K562 (cell line): ENCODE measurements around the gene CSNK1A1L. TPM values are rescaled to one million over a fixed set of nuclear protein-coding genes. Genes with fewer than 3 reads are reported as not detected.

Experiments
- ATAC-seq: fragments of 200-7000 bp; cut with Tn5 transposase; 3 replicates; pipeline ENCODE4 v1.9.1; 2020; ENCODE audit warnings: moderate library complexity
- BruUV-seq: library from RNA; stranded (reverse); fragments of 400-500 nt; replicated peaks from 2 replicates; lab custom pipeline; 2021; lab: Mats Ljungman, UMichigan
- CTCF ChIA-PET: fragments of 300-600 bp; formaldehyde crosslinking; extraction: SDS; loops from one replicate; lab custom pipeline; 2021; ENCODE audit warnings: low intra/inter-chr PET ratio; lab: Yijun Ruan, JAX
- POLR2A ChIA-PET: fragments of 300-600, 350-650 bp; sonication (Branson Sonifier 250); formaldehyde crosslinking; extraction: SDS; loops from one replicate; lab custom pipeline; 2021; ENCODE audit warnings: antibody characterized with exemption, inconsistent platforms; lab: Yijun Ruan, JAX
- DNase-seq, 4 experiments: peaks; one replicate each; pipeline versions ENCODE4 v3.0.0 to v3.0.0-alpha.2; 2011 to 2018; ENCODE audit warnings: low spot score in 3 of 4, mixed read lengths in 3 of 4; ENCODE audit errors: extremely low read depth in 1 of 4
- FAIRE-seq: peaks from 2 replicates; lab custom pipeline; 2011; peaks lifted over from hg19 to GRCh38; lab: Jason Lieb, UNC
- H2AFZ ChIP-seq: 2 replicates; pipeline ENCODE4 v1.6.0; 2011; ENCODE audit warnings: low read depth, low read length, control low read depth, inconsistent platforms
- H3K27ac ChIP-seq: fragments of 200-600 bp; 3 replicates; pipeline ENCODE4 v1.8.0; 2011; ENCODE audit warnings: low read depth, mild to moderate bottlenecking, control low read depth, inconsistent platforms, low read length, moderate library complexity, mixed read lengths; ENCODE audit errors: extremely low read depth
- H3K27me3 ChIP-seq, 2 experiments: fragments of 300-600 bp in 1 of 2; 2 replicates in 1 of 2; 3 replicates in 1 of 2; pipeline versions ENCODE4 v1.6.0 to v1.8.0; 2011; ENCODE audit warnings: inconsistent platforms in 2 of 2, low read length in 2 of 2, mild to moderate bottlenecking in 1 of 2, mixed read lengths in 1 of 2, moderate library complexity in 1 of 2; ENCODE audit not compliant: control insufficient read depth in 2 of 2, insufficient read depth in 2 of 2
- H3K36me3 ChIP-seq: fragments of 300-600 bp; 3 replicates; pipeline ENCODE4 v1.8.0; 2011; ENCODE audit warnings: mild to moderate bottlenecking, low read length, inconsistent platforms; ENCODE audit not compliant: control insufficient read depth, insufficient read depth
- H3K4me1 ChIP-seq, 2 experiments: fragments of 200-600 bp in 1 of 2; replicated peaks in 1 of 2; 2 replicates in 1 of 2; 3 replicates in 1 of 2; pipeline versions ENCODE4 v1.5.1 to v1.8.0; 2011; ENCODE audit warnings: inconsistent platforms in 2 of 2, low read length in 2 of 2, mild to moderate bottlenecking in 1 of 2, mixed read lengths in 1 of 2, moderate library complexity in 1 of 2; ENCODE audit not compliant: control insufficient read depth in 2 of 2, insufficient read depth in 2 of 2
- H3K4me2 ChIP-seq: 2 replicates; pipeline ENCODE4 v1.6.1; 2011; ENCODE audit warnings: low read length, control low read depth, inconsistent platforms, mixed read lengths; ENCODE audit not compliant: insufficient read depth
- H3K4me3 ChIP-seq: fragments of 200-600 bp; sonication (generic), shearing (Covaris generic); 2 replicates; pipeline ENCODE4 v1.5.1; 2016; ENCODE audit warnings: control low read depth, inconsistent platforms
- H3K79me2 ChIP-seq: fragments of 200-600 bp; 3 replicates; pipeline ENCODE4 v1.8.0; 2011; ENCODE audit warnings: low read length, inconsistent platforms; ENCODE audit not compliant: control insufficient read depth, insufficient read depth
- H3K9ac ChIP-seq, 2 experiments: 2 replicates each; pipeline versions ENCODE4 v1.6.0 to v1.6.1; 2011; ENCODE audit warnings: low read depth in 2 of 2, low read length in 2 of 2, control low read depth in 1 of 2, inconsistent platforms in 1 of 2, mild to moderate bottlenecking in 1 of 2, mixed read lengths in 1 of 2; ENCODE audit not compliant: insufficient read depth in 1 of 2
- H3K9me1 ChIP-seq: one replicate; pipeline ENCODE4 v1.6.0; 2011; ENCODE audit warnings: inconsistent platforms, mild to moderate bottlenecking, low read length, moderate library complexity; ENCODE audit not compliant: control insufficient read depth, insufficient read depth
- H3K9me3 ChIP-seq: replicated peaks from 2 replicates; pipeline ENCODE4 v1.5.1; 2011; ENCODE audit warnings: low read depth, low read length, inconsistent platforms; ENCODE audit not compliant: control insufficient read depth, insufficient read depth
- H4K20me1 ChIP-seq: replicated peaks from 2 replicates; pipeline ENCODE4 v1.6.1; 2011; ENCODE audit warnings: low read length, inconsistent platforms, mixed read lengths; ENCODE audit not compliant: control insufficient read depth, insufficient read depth
- EP400 ChIP-seq: fragments of 450-650 bp; IDR thresholded peaks from 2 replicates; pipeline ENCODE4 v1.6.1; 2017; ENCODE audit warnings: antibody characterized with exemption, mild to moderate bottlenecking, moderate library complexity
- ETV1 ChIP-seq: fragments of 450-650 bp; conservative IDR thresholded peaks from 2 replicates; pipeline ENCODE4 v1.6.1; 2016; ENCODE audit warnings: missing genetic modification characterization, control low read depth, low read depth, missing compliant biosample characterization
- GABPA ChIP-seq: fragments of 200-800 bp; sonication (Bioruptor generic); conservative IDR thresholded peaks from 2 replicates; pipeline ENCODE4 v1.6.1; 2016; ENCODE audit warnings: low read depth, missing genetic modification characterization, missing compliant biosample characterization
- HCFC1 ChIP-seq: IDR thresholded peaks from 2 replicates; pipeline ENCODE4 v1.6.1; 2012; ENCODE audit warnings: low read depth, low read length, improper control_type of control experiment
- HDAC2 ChIP-seq: fragments of 450-650 bp; IDR thresholded peaks from 2 replicates; pipeline ENCODE4 v1.6.1; 2016; ENCODE audit warnings: mild to moderate bottlenecking
- MTF1 ChIP-seq: fragments of 250-450 bp; sonication (Bioruptor Pico); IDR thresholded peaks from 2 replicates; pipeline ENCODE4 v1.9.0; 2021; ENCODE audit warnings: moderate library complexity, mild to moderate bottlenecking, inconsistent platforms, borderline replicate concordance
- NELFE ChIP-seq: IDR thresholded peaks from 2 replicates; pipeline ENCODE4 v1.6.1; 2011; ENCODE audit warnings: mild to moderate bottlenecking; ENCODE audit not compliant: insufficient read depth, insufficient read length
- NR2C1 ChIP-seq, 2 experiments: fragments of 450-650 bp; IDR thresholded peaks; 2 replicates each; pipeline ENCODE4 v1.6.1; 2017; ENCODE audit warnings: mild to moderate bottlenecking in 2 of 2, antibody characterized with exemption in 1 of 2, inconsistent platforms in 1 of 2, missing compliant biosample characterization in 1 of 2, missing genetic modification characterization in 1 of 2
- POLR2AphosphoS5 ChIP-seq: IDR thresholded peaks from 2 replicates; pipeline ENCODE4 v1.6.1; 2011; ENCODE audit warnings: mild to moderate bottlenecking, low read depth, low read length, moderate library complexity; ENCODE audit not compliant: control insufficient read depth, insufficient read depth
- POLR2B ChIP-seq: fragments of 450-650 bp; IDR thresholded peaks from 2 replicates; pipeline ENCODE4 v1.6.1; 2018; ENCODE audit warnings: low read depth; ENCODE audit not compliant: partially characterized antibody
- TSC22D4 ChIP-seq: fragments of 450-650 bp; IDR thresholded peaks from 2 replicates; pipeline ENCODE4 v1.6.1; 2016; ENCODE audit warnings: missing genetic modification characterization, missing biosample characterization, control low read depth
- ZBTB17 ChIP-seq: fragments of 450-650 bp; formaldehyde crosslinking; IDR thresholded peaks from 2 replicates; pipeline ENCODE4 v1.4.0; 2020; ENCODE audit warnings: mild to moderate bottlenecking
- WGBS: fragments of 100-300 bp; shearing (Covaris generic); methylation state at CpG from one replicate; pipeline ENCODE4 v1.1.6; 2016; ENCODE audit warnings: low coverage, mixed read lengths; ENCODE audit not compliant: insufficient coverage; ENCODE audit errors: missing lambda C conversion rate; 5-methylcytosine and 5-hydroxymethylcytosine counted together
- in situ Hi-C: fragments of 300-500 bp; cut with MboI; formaldehyde crosslinking; loops from 4 replicates; pipeline ENCODE4 v1.15.0; 2018; ENCODE audit warnings: inconsistent platforms, mixed read lengths
- intact Hi-C: fragments of 100-400 bp; cut with micrococcal nuclease; formaldehyde crosslinking; loops from 2 replicates; pipeline ENCODE4 v1.14.2; 2022
- polyA plus RNA-seq, 8 experiments: library from polyadenylated mRNA; depleted of rRNA in 4 of 8; stranded (reverse) in 5 of 8; unstranded in 3 of 8; fragments of >200 nt; fragmentation: Nextera tagmentation in 2 of 8; fragmentation: Illumina TruSeq in 1 of 8; extraction: Ambion mirVana in 2 of 8; extraction: Trizol in 1 of 8; gene quantifications; 2 replicates each; pipeline versions ENCODE4 v1.2.1 to v1.2.3, GENCODE V29; 2011 to 2014; ENCODE audit warnings: inconsistent platforms in 1 of 8, missing spikeins in 1 of 8
- total RNA-seq, 7 experiments: library from RNA; depleted of rRNA in 6 of 7; stranded (reverse); fragments of >200 nt in 6 of 7; fragmentation: Illumina TruSeq in 2 of 7; extraction: Trizol in 2 of 7; gene quantifications; 2 replicates each; pipeline versions ENCODE4 v1.2.1 to v1.2.3, GENCODE V29; 2011 to 2021; ENCODE audit warnings: low replicate concordance in 1 of 7
- TF ChIP-seq, protein P1 (sequence below): fragments of 450-650 bp; IDR thresholded peaks from 2 replicates; pipeline ENCODE4 v1.6.1; 2018; ENCODE audit not compliant: partially characterized antibody
- TF ChIP-seq, protein P2 (sequence below): conservative IDR thresholded peaks from 2 replicates; pipeline ENCODE4 v1.6.1; 2011; ENCODE audit warnings: low read depth, mild to moderate bottlenecking, low read length; ENCODE audit not compliant: control insufficient read depth

Gene CSNK1A1L
- total and polyA plus RNA-seq, 9 of the 15 experiments (the other 6 are each of a cell fraction or from before 2014, with no cell fraction given): not detected

DNA sequence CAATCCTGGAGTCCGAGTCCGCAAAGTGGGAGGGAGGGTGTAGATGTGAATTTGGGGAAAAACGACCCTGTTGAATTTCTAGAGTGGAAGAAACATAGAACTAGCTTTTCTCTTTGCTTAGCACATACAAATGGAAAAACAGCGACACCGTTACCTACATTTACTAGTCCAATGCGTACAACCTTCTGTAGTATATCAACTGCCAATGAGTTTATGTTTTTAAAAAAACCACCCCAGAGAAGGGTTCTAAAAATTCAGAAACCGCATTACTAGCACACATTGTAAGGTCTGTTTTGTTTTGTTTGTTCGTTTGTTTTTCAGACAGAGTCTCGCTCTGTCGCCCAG, 45.6 kb downstream of the CSNK1A1L start (continued):
- TF ChIP-seq, protein P1, sequence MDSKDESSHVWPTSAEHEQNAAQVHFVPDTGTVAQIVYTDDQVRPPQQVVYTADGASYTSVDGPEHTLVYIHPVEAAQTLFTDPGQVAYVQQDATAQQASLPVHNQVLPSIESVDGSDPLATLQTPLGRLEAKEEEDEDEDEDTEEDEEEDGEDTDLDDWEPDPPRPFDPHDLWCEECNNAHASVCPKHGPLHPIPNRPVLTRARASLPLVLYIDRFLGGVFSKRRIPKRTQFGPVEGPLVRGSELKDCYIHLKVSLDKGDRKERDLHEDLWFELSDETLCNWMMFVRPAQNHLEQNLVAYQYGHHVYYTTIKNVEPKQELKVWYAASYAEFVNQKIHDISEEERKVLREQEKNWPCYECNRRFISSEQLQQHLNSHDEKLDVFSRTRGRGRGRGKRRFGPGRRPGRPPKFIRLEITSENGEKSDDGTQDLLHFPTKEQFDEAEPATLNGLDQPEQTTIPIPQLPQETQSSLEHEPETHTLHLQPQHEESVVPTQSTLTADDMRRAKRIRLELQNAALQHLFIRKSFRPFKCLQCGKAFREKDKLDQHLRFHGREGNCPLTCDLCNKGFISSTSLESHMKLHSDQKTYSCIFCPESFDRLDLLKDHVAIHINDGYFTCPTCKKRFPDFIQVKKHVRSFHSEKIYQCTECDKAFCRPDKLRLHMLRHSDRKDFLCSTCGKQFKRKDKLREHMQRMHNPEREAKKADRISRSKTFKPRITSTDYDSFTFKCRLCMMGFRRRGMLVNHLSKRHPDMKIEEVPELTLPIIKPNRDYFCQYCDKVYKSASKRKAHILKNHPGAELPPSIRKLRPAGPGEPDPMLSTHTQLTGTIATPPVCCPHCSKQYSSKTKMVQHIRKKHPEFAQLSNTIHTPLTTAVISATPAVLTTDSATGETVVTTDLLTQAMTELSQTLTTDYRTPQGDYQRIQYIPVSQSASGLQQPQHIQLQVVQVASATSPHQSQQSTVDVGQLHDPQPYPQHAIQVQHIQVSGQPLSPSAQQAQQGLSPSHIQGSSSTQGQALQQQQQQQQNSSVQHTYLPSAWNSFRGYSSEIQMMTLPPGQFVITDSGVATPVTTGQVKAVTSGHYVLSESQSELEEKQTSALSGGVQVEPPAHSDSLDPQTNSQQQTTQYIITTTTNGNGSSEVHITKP: peak; percentile 44
- TF ChIP-seq GABPA: peak; percentile 43; the same call in 1 of the 2 replicates

DNA sequence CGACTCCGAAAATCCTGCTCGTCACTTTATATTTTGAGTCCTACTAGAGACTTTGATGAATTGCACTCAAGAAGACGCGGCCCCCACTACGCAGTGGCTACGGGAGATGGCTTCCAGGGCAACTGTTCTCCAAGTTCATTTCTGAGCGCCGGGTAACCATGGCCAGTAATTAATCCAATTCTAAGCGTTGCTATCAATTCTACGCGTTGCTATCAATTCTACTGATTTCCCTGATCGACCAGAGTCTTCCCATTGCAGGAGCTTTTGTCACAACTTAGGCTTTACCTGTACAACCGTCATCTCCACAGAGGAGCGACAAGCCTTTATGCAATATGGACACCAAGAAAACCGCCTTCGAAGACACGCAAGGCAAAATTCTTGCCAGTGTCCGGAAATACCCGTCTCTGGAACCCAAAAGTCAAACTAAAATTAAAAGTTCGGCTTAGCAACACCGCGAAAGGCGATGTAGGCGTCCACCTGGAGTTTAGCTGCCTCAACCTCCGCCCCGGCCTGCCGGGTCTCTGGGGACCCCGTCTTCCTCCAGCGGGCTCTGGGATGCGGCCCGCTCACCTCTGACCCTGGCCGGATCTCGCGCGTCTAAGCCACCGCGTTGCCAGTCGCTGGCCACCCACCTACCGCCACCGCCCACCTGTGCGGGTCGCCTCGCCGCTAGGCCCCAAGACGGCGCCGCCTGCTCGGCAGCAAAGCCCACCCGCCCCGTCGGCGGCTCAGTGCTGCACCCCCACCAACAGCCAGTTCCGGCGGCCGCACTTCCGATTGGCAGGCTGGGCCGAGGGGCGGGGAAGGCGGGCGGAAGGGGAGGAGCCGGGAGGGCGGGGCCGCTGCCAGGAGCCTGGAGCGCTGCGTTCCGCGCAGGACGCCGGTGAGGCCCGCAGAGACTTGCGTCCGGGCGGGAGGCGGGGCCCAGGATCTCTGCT, 46.3 kb downstream of the CSNK1A1L start, which contains the start of gene SUPT20H:
Gene SUPT20H, minus strand, starts transcription at position 779 of the 938 bp plus-strand sequence. CDS start 8,198 bp downstream, outside the sequence.
- Histone ChIP-seq H4K20me1 (no peaks in the 10 kb centered on the region), H3K9ac (peak within 1 kb of the TSS; percentile 83 to 94), H3K4me3 (peak within 1 kb of the TSS; percentile 89), H3K4me2 (peak within 1 kb of the TSS; percentile 76), H3K27ac (peak within 1 kb of the TSS; percentile 89), H3K79me2 (peaks cover 29% of the 10 kb centered on the region), H3K4me1 (no peaks in the 10 kb centered on the region; a peak in 1 of 5 replicates), H3K27me3 (no peaks in the 10 kb centered on the region), H2AFZ (peak within 1 kb of the TSS; percentile 84), H3K36me3 (peaks cover 3% of the 10 kb centered on the region; the same call in 1 of the 3 replicates), H3K9me3 (no peaks in the 10 kb centered on the region), H3K9me1 (no peaks in the 10 kb centered on the region)
- TSS peak; percentile 72 for BruUV-seq
- WGBS: 1% methylated on average over 32 of the region's 75 CpGs
- in situ Hi-C loops: no loop called here
- ATAC-seq: peak; percentile 98
- ChIA-PET CTCF (no interaction called here), POLR2A (interaction anchor here (0.6 to 0.7 kb wide), 3 partner anchors 11 to 1566 kb away, joined by 3 read pairs; no protein-coding TSS in a partner anchor)
- intact Hi-C loops: loop anchor here (5.0 kb wide), 1 partner anchor 57 kb away; the partner anchor contains the start of gene EXOSC8
- peak; percentile 82 to 91 (median 84) for DNase-seq
- peak; percentile 76 for FAIRE-seq
- TF ChIP-seq, protein P2, sequence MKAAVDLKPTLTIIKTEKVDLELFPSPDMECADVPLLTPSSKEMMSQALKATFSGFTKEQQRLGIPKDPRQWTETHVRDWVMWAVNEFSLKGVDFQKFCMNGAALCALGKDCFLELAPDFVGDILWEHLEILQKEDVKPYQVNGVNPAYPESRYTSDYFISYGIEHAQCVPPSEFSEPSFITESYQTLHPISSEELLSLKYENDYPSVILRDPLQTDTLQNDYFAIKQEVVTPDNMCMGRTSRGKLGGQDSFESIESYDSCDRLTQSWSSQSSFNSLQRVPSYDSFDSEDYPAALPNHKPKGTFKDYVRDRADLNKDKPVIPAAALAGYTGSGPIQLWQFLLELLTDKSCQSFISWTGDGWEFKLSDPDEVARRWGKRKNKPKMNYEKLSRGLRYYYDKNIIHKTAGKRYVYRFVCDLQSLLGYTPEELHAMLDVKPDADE: no peak; the same call in 1 of the 2 replicates
- TF ChIP-seq TSC22D4 (tag) (no peak), NELFE (no peak), POLR2B (peak; percentile 67), HDAC2 (0 out of 2 replicates have a peak, but pooled peaks have one; percentile 13), ZBTB17 (CRISPR knock-in tag) (no peak), MTF1 (no peak), ETV1 (tag) (peak; percentile 43; the same call in 1 of the 2 replicates), POLR2AphosphoS5 (peak; percentile 72), HCFC1 (peak; percentile 55; the same call in 1 of the 2 replicates), EP400 (peak; percentile 53; the same call in 1 of the 2 replicates), NR2C1 (IDR thresholded peaks at IDR 0.05) (peak; percentile 85), NR2C1 (tag; IDR thresholded peaks at IDR 0.05) (peak; percentile 83)
